Mesenchymal stem cell (in vitro differentiated cells and primary cell): ENCODE results near the gene SLC10A2.

Experiments
- DNase-seq: peaks from one replicate; pipeline ENCODE4 v3.0.0-alpha.2; 2013
- H2AFZ ChIP-seq: one replicate; pipeline ENCODE4 v1.6.1; 2013; ENCODE audit warnings: low read depth, mild to moderate bottlenecking, control low read depth, inconsistent platforms, low read length, moderate library complexity
- H2AK5ac ChIP-seq: 2 replicates; pipeline ENCODE4 v1.6.1; 2013; ENCODE audit warnings: low read length, moderate library complexity, mild to moderate bottlenecking, inconsistent platforms; ENCODE audit not compliant: severe bottlenecking
- H2BK120ac ChIP-seq: one replicate; pipeline ENCODE4 v1.6.1; 2013; ENCODE audit warnings: low read depth, mild to moderate bottlenecking, inconsistent platforms, low read length, moderate library complexity
- H2BK12ac ChIP-seq, 2 experiments: one replicate each; pipeline ENCODE4 v1.6.1; 2013; ENCODE audit warnings: inconsistent platforms in 2 of 2, low read length in 2 of 2, mild to moderate bottlenecking in 2 of 2, moderate library complexity in 2 of 2, control low read depth in 1 of 2
- H2BK15ac ChIP-seq: one replicate; pipeline ENCODE4 v1.6.1; 2013; ENCODE audit warnings: mild to moderate bottlenecking, low read depth, inconsistent platforms; ENCODE audit not compliant: poor library complexity, severe bottlenecking
- H2BK5ac ChIP-seq: 2 replicates; pipeline ENCODE4 v1.6.1; 2013; ENCODE audit warnings: low read depth, mild to moderate bottlenecking, low read length, control low read depth, inconsistent platforms; ENCODE audit not compliant: poor library complexity, severe bottlenecking
- H3K14ac ChIP-seq, 2 experiments: one replicate each; pipeline ENCODE4 v1.6.1; 2013; ENCODE audit warnings: inconsistent platforms in 2 of 2, low read length in 2 of 2, control low read depth in 1 of 2, mild to moderate bottlenecking in 1 of 2, moderate library complexity in 1 of 2
- H3K18ac ChIP-seq, 2 experiments: one replicate each; pipeline ENCODE4 v1.6.1; 2013; ENCODE audit warnings: inconsistent platforms in 2 of 2, low read length in 2 of 2, control low read depth in 1 of 2, low read depth in 1 of 2, mild to moderate bottlenecking in 1 of 2
- H3K23ac ChIP-seq, 2 experiments: one replicate each; pipeline ENCODE4 v1.6.1; 2013; ENCODE audit warnings: inconsistent platforms in 2 of 2, low read length in 2 of 2, mild to moderate bottlenecking in 2 of 2, moderate library complexity in 2 of 2, control low read depth in 1 of 2
- H3K27ac ChIP-seq: 2 replicates; pipeline ENCODE4 v1.5.1; 2013; ENCODE audit warnings: mild to moderate bottlenecking, moderate library complexity, low read length, control low read depth, inconsistent platforms; ENCODE audit not compliant: poor library complexity, severe bottlenecking
- H3K27me3 ChIP-seq, 2 experiments: 2 replicates each; pipeline versions ENCODE4 v1.6.1 to v1.7.0; 2013; ENCODE audit warnings: low read length in 2 of 2, mild to moderate bottlenecking in 2 of 2, moderate library complexity in 2 of 2, control low read depth in 1 of 2, inconsistent platforms in 1 of 2; ENCODE audit not compliant: control insufficient read depth in 1 of 2, insufficient read depth in 1 of 2
- H3K36me3 ChIP-seq, 2 experiments: 2 replicates each; pipeline versions ENCODE4 v1.6.1 to v1.7.0; 2013; ENCODE audit warnings: low read length in 2 of 2, control low read depth in 1 of 2, inconsistent platforms in 1 of 2, low read depth in 1 of 2, mild to moderate bottlenecking in 1 of 2; ENCODE audit not compliant: insufficient read depth in 2 of 2, control insufficient read depth in 1 of 2
- H3K4ac ChIP-seq, 2 experiments: one replicate each; pipeline ENCODE4 v1.6.1; 2013; ENCODE audit warnings: inconsistent platforms in 2 of 2, low read length in 2 of 2, mild to moderate bottlenecking in 2 of 2, moderate library complexity in 2 of 2, control low read depth in 1 of 2, low read depth in 1 of 2
- H3K4me1 ChIP-seq: 2 replicates; pipeline ENCODE4 v1.6.1; 2013; ENCODE audit warnings: low read depth, low read length, control low read depth; ENCODE audit not compliant: control insufficient read depth, insufficient read depth
- H3K4me2 ChIP-seq: 2 replicates; pipeline ENCODE4 v1.6.1; 2013; ENCODE audit warnings: low read length, mild to moderate bottlenecking, inconsistent platforms; ENCODE audit not compliant: poor library complexity, severe bottlenecking
- H3K4me3 ChIP-seq, 2 experiments: 2 replicates each; pipeline versions ENCODE4 v1.5.1 to v1.7.0; 2013; ENCODE audit warnings: low read length in 2 of 2, mild to moderate bottlenecking in 2 of 2, control low read depth in 1 of 2, low read depth in 1 of 2; ENCODE audit not compliant: insufficient read depth in 1 of 2
- H3K79me1 ChIP-seq: replicated peaks from 2 replicates; pipeline ENCODE4 v1.6.1; 2013; ENCODE audit warnings: mild to moderate bottlenecking, control low read depth, low read length, inconsistent platforms; ENCODE audit not compliant: poor library complexity, severe bottlenecking
- H3K9ac ChIP-seq: 2 replicates; pipeline ENCODE4 v1.7.0; 2013; ENCODE audit warnings: mild to moderate bottlenecking, low read length, moderate library complexity
- H3K9me3 ChIP-seq: 2 replicates; pipeline ENCODE4 v1.7.0; 2013; ENCODE audit warnings: mild to moderate bottlenecking, low read length; ENCODE audit not compliant: control insufficient read depth
- H4K8ac ChIP-seq: one replicate; pipeline ENCODE4 v1.6.1; 2013; ENCODE audit warnings: inconsistent platforms, mild to moderate bottlenecking, low read length, moderate library complexity
- H4K91ac ChIP-seq: one replicate; pipeline ENCODE4 v1.6.1; 2013; ENCODE audit warnings: mild to moderate bottlenecking, low read length, inconsistent platforms
- WGBS: methylation state at CpG from one replicate; pipeline ENCODE4 v1.1.7; 2013; ENCODE audit warnings: mixed read lengths; 5-methylcytosine and 5-hydroxymethylcytosine counted together

SLC10A2 gene

DNA sequence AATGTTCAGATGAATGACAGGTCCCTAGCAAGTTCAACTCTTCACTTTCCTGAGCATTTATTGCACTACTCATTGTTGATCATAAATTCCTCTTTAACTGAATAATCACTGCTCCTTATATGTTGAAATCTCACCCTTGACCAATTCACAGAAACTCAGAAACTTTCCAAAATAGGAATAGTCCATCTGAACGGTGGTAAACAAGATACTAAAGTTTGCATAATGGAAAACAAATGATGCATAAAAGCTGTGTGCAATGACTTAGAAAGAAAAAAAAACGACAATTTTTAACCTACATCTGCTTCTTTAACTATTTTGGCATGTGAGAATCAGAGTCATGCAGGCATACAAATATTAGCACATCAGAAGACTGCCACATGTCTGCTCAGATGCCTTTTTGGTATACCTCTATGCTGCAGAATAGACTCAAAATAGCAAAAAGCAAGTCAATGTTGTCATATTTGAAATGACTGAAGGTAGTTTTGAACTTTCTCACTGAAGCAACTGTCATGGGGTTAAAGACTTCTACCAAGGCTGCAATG is 34.8 kb downstream of the SLC10A2 start:
- no peak overlapping the region for H3K27ac ChIP-seq
- H3K23ac ChIP-seq, result no peak overlapping the region
- no peak overlapping the region for H4K91ac ChIP-seq
- no peak overlapping the region for H2AFZ ChIP-seq
- peaks cover 5% of the 10 kb centered on the region for H3K9me3 ChIP-seq
- H3K18ac ChIP-seq, result no peak overlapping the region
- no peaks in the 10 kb centered on the region for H3K79me1 ChIP-seq
- no peak overlapping the region for H2BK15ac ChIP-seq
- no peak overlapping the region for H2BK120ac ChIP-seq
- no peak overlapping the region for H3K4me2 ChIP-seq
- H2BK12ac ChIP-seq, result no peak overlapping the region
- DNase-seq, result no peak
- no peak overlapping the region for H4K8ac ChIP-seq
- no peak overlapping the region for H3K14ac ChIP-seq
- no peak overlapping the region for H2BK5ac ChIP-seq
- no peaks in the 10 kb centered on the region for H3K36me3 ChIP-seq
- H3K4me1 ChIP-seq, result no peaks in the 10 kb centered on the region
- H3K4me3 ChIP-seq, result no peak overlapping the region
- H3K27me3 ChIP-seq, result no peaks in the 10 kb centered on the region
- H3K4ac ChIP-seq, result no peak overlapping the region
- H3K9ac ChIP-seq, result no peak overlapping the region
- WGBS, result no CpG with 5 or more reads among the region's 2 CpGs
- no peak overlapping the region for H2AK5ac ChIP-seq

DNA sequence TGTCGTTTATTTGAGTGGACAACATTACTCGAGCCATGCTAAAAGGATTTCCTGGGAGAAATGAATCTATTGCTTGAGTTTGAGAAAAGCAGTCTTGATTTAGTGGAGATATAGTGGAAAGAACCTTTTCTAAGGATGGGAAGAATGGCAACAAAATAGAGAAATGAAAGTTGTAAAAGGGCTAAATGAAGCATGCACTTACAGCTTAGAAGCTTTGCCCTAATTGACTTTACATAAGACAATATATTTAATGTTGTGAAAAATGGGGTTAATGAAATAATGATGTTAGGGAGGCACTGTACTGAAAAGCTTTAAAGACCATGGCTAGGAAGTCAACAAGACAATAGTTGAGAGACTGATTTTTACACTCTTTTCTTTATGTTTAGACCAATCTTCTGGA is 35.4 kb downstream of the SLC10A2 start:
- H3K9me3 ChIP-seq, result peaks cover 5% of the 10 kb centered on the region
- no peak overlapping the region for H2AFZ ChIP-seq
- H2BK12ac ChIP-seq, result no peak overlapping the region
- no peak overlapping the region for H4K8ac ChIP-seq
- DNase-seq, result no peak
- no peak overlapping the region for H3K9ac ChIP-seq
- no peak overlapping the region for H3K18ac ChIP-seq
- no peak overlapping the region for H2BK5ac ChIP-seq
- H3K4me1 ChIP-seq, result no peaks in the 10 kb centered on the region
- no peaks in the 10 kb centered on the region for H3K36me3 ChIP-seq
- H3K4ac ChIP-seq, result no peak overlapping the region
- no peak overlapping the region for H3K4me3 ChIP-seq
- no peaks in the 10 kb centered on the region for H3K79me1 ChIP-seq
- no peak overlapping the region for H4K91ac ChIP-seq
- no peak overlapping the region for H2BK15ac ChIP-seq
- H3K23ac ChIP-seq, result no peak overlapping the region
- H2BK120ac ChIP-seq, result no peak overlapping the region
- no peak overlapping the region for H2AK5ac ChIP-seq
- H3K4me2 ChIP-seq, result no peak overlapping the region
- H3K27ac ChIP-seq, result no peak overlapping the region
- 81% methylated on average over 2 of the region's 2 CpGs for WGBS
- H3K27me3 ChIP-seq, result no peaks in the 10 kb centered on the region
- no peak overlapping the region for H3K14ac ChIP-seq

DNA sequence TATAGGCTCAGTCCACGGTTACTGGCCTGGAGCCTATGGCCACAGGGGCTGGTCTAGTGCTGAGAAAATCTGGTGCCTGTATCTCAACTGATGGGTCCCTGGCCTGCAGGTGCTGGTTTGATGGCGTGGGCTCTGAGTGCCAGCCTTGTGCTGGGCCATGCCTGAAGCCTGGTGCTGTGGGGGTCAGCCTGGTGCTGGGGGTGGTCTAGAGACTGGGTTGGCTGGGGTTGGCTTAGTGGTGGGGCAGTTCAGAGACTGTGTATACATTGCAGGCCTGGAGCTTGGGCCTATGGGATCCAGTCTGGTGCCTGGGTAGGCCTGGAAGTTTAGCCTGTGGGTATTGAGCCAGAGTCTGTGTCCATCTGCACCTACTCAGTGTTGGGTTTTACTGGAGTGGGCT is 36.4 kb downstream of the SLC10A2 start:
- no peak overlapping the region for H4K8ac ChIP-seq
- no peak overlapping the region for H3K14ac ChIP-seq
- H3K9ac ChIP-seq, result no peak overlapping the region
- H2BK5ac ChIP-seq, result no peak overlapping the region
- H2BK15ac ChIP-seq, result no peak overlapping the region
- no peak overlapping the region for H3K18ac ChIP-seq
- no peak overlapping the region for H3K4ac ChIP-seq
- H3K79me1 ChIP-seq, result no peaks in the 10 kb centered on the region
- no peak overlapping the region for H2AK5ac ChIP-seq
- no peaks in the 10 kb centered on the region for H3K4me1 ChIP-seq
- no peaks in the 10 kb centered on the region for H3K36me3 ChIP-seq
- no peak overlapping the region for H2BK120ac ChIP-seq
- H3K27me3 ChIP-seq, result no peaks in the 10 kb centered on the region
- no peak for DNase-seq
- H3K4me3 ChIP-seq, result no peak overlapping the region
- H2BK12ac ChIP-seq, result no peak overlapping the region
- H3K4me2 ChIP-seq, result no peak overlapping the region
- H3K27ac ChIP-seq, result no peak overlapping the region
- no peak overlapping the region for H4K91ac ChIP-seq
- WGBS, result 70% methylated on average over 2 of the region's 2 CpGs
- H2AFZ ChIP-seq, result no peak overlapping the region
- H3K23ac ChIP-seq, result no peak overlapping the region
- peaks cover 10% of the 10 kb centered on the region for H3K9me3 ChIP-seq

DNA sequence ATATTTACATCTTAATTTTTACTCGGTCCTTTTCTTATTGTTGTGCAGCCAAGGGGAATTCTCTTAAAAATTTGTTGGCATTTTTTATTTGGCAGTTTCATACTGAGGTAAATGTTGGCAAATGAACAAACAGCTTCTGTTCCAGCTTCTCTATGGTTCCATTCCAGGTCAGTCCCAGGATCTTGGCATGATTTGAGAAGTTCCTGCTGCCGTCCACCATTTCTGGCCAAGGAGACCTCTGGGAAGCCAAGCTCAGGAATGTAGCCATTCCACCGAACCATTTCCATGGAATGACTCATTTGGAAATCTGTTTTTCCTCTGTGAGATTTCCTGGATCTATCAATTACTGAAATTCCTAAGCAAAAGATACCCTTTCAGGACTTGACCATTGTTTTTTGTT is 43.9 kb downstream of the SLC10A2 start:
- no peaks in the 10 kb centered on the region for H3K27me3 ChIP-seq
- WGBS, result 71% methylated on average over 3 of the region's 3 CpGs
- H4K91ac ChIP-seq, result no peak overlapping the region
- no peak overlapping the region for H2AFZ ChIP-seq
- no peak for DNase-seq
- no peak overlapping the region for H2BK15ac ChIP-seq
- peaks cover 14% of the 10 kb centered on the region for H3K9me3 ChIP-seq
- H3K4me1 ChIP-seq, result no peaks in the 10 kb centered on the region
- no peak overlapping the region for H3K9ac ChIP-seq
- H3K36me3 ChIP-seq, result no peaks in the 10 kb centered on the region
- no peak overlapping the region for H3K4me3 ChIP-seq
- H2BK5ac ChIP-seq, result no peak overlapping the region
- no peaks in the 10 kb centered on the region for H3K79me1 ChIP-seq
- no peak overlapping the region for H3K4ac ChIP-seq
- H3K4me2 ChIP-seq, result no peak overlapping the region
- H2BK120ac ChIP-seq, result no peak overlapping the region
- H4K8ac ChIP-seq, result no peak overlapping the region
- H2BK12ac ChIP-seq, result no peak overlapping the region
- H2AK5ac ChIP-seq, result no peak overlapping the region
- no peak overlapping the region for H3K14ac ChIP-seq
- no peak overlapping the region for H3K18ac ChIP-seq
- no peak overlapping the region for H3K27ac ChIP-seq
- no peak overlapping the region for H3K23ac ChIP-seq
